Measurements from ENCODE around the gene SEPTIN10. TPM values are rescaled to one million over a fixed set of nuclear protein-coding genes. Genes with fewer than 3 reads are reported as not detected.

Gene SEPTIN10
- total and polyA plus RNA-seq, 7 experiments from 2014 or later = 0.53 to 5.9 (median 2.0) TPM

DNA sequence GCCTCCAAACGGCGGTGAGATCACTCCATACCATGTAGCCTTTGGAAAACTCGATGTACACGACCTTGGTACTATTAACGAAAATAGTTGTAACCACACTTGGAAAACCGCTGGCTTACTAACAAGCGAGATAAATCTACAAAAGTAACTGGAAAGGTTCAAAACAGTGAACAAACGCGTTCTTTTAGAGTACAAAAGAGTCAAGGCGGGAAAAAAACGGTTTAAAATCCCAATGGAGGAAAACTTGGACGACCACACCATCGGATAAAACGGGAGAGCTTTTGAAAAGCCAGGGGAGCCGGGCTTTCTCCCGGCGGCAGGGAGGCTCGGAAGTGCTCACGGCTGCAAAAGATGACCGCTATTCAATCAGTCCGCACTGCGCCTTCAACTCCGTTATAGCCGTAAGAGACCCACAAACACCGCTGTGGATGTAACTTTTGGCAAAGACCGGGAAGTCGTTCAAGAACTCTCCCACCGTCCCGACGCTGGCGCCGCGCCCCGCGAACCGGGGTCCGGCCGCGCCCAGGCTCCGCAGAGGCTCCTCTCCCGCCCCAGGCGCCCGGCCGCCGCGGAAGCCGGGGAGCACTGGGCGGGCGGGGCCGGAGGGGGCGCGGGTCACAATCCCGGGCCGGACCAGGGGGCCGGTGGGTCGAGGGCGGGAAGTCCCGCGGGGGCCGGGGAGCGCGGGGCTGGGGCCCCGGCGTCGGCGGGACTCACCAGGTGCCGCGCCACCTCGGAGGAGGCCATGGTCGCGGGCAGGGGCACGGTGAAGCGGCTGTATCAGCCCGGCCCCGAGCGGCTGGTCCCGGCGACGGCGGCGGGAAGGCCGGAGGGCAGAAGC lies 465 bp downstream of the SEPTIN10 start:
- Mint-ChIP-seq H3K27me3 (peaks cover 60 to 80% (median 64%) of the 10 kb centered on the region in 5 donors), H3K27ac (peak overlapping the region in 8 of 9 donors; percentile 2 to 89 (median 55)), H3K9me3 (peaks cover 0 to 55% (median 12%) of the 10 kb centered on the region in 11 donors), H3K4me1 (peaks cover 0 to 26% (median 16%) of the 10 kb centered on the region in 7 donors), H3K4me3 (peak overlapping the region; percentile 81 to 96 (median 90)), H3K36me3 (peaks cover 0 to 17% (median 1%) of the 10 kb centered on the region in 5 donors)
- Histone ChIP-seq H3K36me3 (ENCODE audit: control insufficient read depth in 2 of 3, insufficient read depth in 3 of 3, low read length in 3 of 3) (no peaks in the 10 kb centered on the region), H3K9me3 (ENCODE audit: control insufficient read depth in 2 of 3, low read length in 3 of 3) (peaks cover 0 to 8% (median 0%) of the 10 kb centered on the region in 3 experiments), H3K27ac (ENCODE audit: low read depth, low read length) (no peak overlapping the region), H3K4me1 (ENCODE audit: control insufficient read depth in 2 of 2, insufficient read depth in 2 of 2, low read length in 2 of 2) (no peaks in the 10 kb centered on the region), H3K27me3 (ENCODE audit: control insufficient read depth in 2 of 2, insufficient read depth in 2 of 2, low read length in 2 of 2) (peaks cover 3 to 23% of the 10 kb centered on the region in 2 donors), H3K4me3 (ENCODE audit: low read length) (peak overlapping the region; percentile 64)
- CTCF ChIA-PET = no interaction called here
- POLR2A ChIA-PET = no interaction called here
- no peak for ATAC-seq
- peak in 1 of 9 donors; percentile 13 for DNase-seq
- intact Hi-C loops (cut with micrococcal nuclease) = loop anchor here (5.0 to 10.0 kb wide), 3 partner anchors 581 to 1078 kb away; partner anchors contain the start of genes LIMS1 (in 1 of the 2) and NPHP1 (in 1 of the 2)

DNA sequence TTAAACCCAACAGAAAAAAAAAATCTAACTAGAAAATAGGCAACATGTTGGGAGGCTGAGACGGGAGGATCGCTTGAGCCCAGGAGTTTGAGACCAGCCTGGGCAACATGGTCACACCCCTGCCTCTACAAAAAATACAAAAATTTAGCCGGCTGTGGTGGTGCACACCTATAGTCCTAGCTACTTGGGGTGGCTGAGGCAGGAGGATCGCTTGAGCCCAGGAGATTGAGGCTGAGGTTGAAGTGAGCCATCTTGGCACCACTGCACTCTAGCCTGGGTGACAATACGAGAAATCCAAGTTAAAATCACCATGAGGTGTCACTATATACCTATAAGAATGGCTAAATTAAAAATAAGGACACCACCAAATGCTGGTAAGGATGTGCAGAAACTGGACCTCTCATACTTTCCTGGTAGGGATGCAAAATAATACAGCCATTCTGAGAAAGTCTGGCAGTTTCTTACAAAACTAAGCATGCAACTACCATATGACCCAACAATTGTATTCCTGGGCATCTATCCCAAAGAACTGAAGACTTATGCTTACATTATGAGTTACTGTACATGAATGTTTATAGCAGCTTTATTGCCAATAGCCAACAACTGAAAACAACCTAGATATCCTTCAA lies 2.2 kb downstream of the SEPTIN10 start:
- intact Hi-C loops (cut with micrococcal nuclease) = loop anchor here (5.0 to 10.0 kb wide), 3 partner anchors 579 to 1077 kb away; partner anchors contain the start of genes LIMS1 (in 1 of the 2) and NPHP1 (in 1 of the 2)
- Mint-ChIP-seq H3K27me3 (peaks cover 52 to 75% (median 63%) of the 10 kb centered on the region in 5 donors), H3K9me3 (peaks cover 0 to 52% (median 12%) of the 10 kb centered on the region in 11 donors), H3K4me3 (peak overlapping the region in 3 of 10 donors; percentile 12 to 96 (median 91)), H3K4me1 (peaks cover 0 to 26% (median 16%) of the 10 kb centered on the region in 7 donors), H3K36me3 (peaks cover 0 to 17% (median 1%) of the 10 kb centered on the region in 5 donors), H3K27ac (no peak overlapping the region)
- no peak overlapping the region for H3K27ac ChIP-seq (ENCODE audit: low read depth, low read length)
- POLR2A ChIA-PET = no interaction called here
- H3K4me3 ChIP-seq (ENCODE audit: low read length) = no peak overlapping the region
- ATAC-seq (no peak), DNase-seq (no peak)
- H3K36me3 ChIP-seq (ENCODE audit: control insufficient read depth in 2 of 3, insufficient read depth in 3 of 3, low read length in 3 of 3) = no peaks in the 10 kb centered on the region
- H3K27me3 ChIP-seq (ENCODE audit: control insufficient read depth in 2 of 2, insufficient read depth in 2 of 2, low read length in 2 of 2) = peaks cover 0 to 19% of the 10 kb centered on the region in 2 donors
- H3K9me3 ChIP-seq (ENCODE audit: control insufficient read depth in 2 of 3, low read length in 3 of 3) = peaks cover 0 to 8% (median 0%) of the 10 kb centered on the region in 3 experiments
- CTCF ChIA-PET = no interaction called here
- no peaks in the 10 kb centered on the region for H3K4me1 ChIP-seq (ENCODE audit: control insufficient read depth in 2 of 2, insufficient read depth in 2 of 2, low read length in 2 of 2)

DNA sequence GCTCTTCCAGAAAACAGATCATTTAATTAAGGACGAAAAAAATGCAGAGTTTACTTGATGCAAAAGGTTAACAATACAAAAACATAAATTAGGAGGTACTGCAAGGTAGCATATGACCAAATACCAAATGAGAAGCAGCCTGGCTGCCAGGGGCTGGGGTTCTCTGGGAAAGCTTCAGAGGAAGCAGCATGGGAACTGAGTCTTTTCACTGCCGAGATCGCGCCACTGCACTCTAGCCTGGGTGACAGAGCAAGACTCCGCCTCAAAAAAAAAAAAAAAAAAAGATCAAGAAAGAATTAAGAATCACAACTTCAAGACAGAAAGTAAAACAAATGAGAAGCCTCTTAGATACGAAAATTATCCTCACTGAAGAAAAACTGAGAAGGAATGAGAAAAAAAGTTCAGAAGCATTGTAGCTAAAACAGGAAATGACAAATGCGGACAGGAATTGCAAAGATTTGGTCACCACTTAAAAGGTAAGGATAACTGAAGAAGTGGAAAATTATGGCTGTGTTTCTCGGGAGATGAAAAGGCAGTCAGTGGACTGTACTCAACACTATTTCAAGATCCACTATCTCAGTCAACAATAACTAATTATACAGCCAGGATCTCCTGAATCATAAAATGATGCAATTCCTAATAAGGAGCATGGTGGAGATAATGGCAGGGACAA lies 4.3 kb downstream of the SEPTIN10 start:
- ChIA-PET POLR2A (no interaction called here), CTCF (no interaction called here)
- no peak for ATAC-seq
- Histone ChIP-seq H3K27ac (ENCODE audit: low read depth, low read length) (no peak overlapping the region), H3K27me3 (ENCODE audit: control insufficient read depth in 2 of 2, insufficient read depth in 2 of 2, low read length in 2 of 2) (peaks cover 0 to 6% of the 10 kb centered on the region in 2 donors), H3K4me3 (ENCODE audit: low read length) (no peak overlapping the region), H3K4me1 (ENCODE audit: control insufficient read depth in 2 of 2, insufficient read depth in 2 of 2, low read length in 2 of 2) (no peaks in the 10 kb centered on the region), H3K36me3 (ENCODE audit: control insufficient read depth in 2 of 3, insufficient read depth in 3 of 3, low read length in 3 of 3) (no peaks in the 10 kb centered on the region), H3K9me3 (ENCODE audit: control insufficient read depth in 2 of 3, low read length in 3 of 3) (no peaks in the 10 kb centered on the region)
- Mint-ChIP-seq H3K4me1 (peaks cover 0 to 18% (median 13%) of the 10 kb centered on the region in 7 donors), H3K27ac (no peak overlapping the region), H3K36me3 (peaks cover 0 to 12% (median 1%) of the 10 kb centered on the region in 5 donors), H3K4me3 (peak overlapping the region in 4 of 10 donors; percentile 2 to 56 (median 21)), H3K27me3 (peaks cover 53 to 73% (median 58%) of the 10 kb centered on the region in 5 donors), H3K9me3 (peaks cover 0 to 38% (median 11%) of the 10 kb centered on the region in 11 donors)
- intact Hi-C loops (cut with micrococcal nuclease) = loop anchor here (5.0 to 10.0 kb wide), 3 partner anchors 577 to 1075 kb away; partner anchors contain the start of genes LIMS1 (in 1 of the 2) and NPHP1 (in 1 of the 2)
- DNase-seq = peak in 2 of 9 donors; percentile 5 to 8

DNA sequence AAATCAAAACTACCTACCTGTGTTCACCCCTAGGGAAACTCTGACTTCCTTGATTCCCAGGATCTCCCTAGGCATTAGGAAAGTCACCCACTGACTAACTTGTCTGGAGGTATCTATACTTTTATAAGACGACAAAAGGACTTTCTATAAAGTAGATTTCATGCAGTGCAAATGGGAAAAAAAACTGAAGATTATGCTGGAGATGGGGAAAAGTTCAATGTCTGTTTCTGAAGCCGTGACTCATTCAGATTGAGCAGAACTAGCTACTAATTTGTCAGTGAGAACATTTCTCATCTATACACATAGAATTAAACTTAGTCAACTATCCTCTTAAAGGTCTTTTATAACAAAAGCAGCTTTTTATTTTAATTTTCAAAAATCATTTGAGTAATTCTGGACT lies 6.0 kb downstream of the SEPTIN10 start:
- Histone ChIP-seq H3K27ac (ENCODE audit: low read depth, low read length) (no peak overlapping the region), H3K4me1 (ENCODE audit: control insufficient read depth in 2 of 2, insufficient read depth in 2 of 2, low read length in 2 of 2) (no peaks in the 10 kb centered on the region), H3K27me3 (ENCODE audit: control insufficient read depth in 2 of 2, insufficient read depth in 2 of 2, low read length in 2 of 2) (peaks cover 0 to 6% of the 10 kb centered on the region in 2 donors), H3K4me3 (ENCODE audit: low read length) (no peak overlapping the region), H3K36me3 (ENCODE audit: control insufficient read depth in 2 of 3, insufficient read depth in 3 of 3, low read length in 3 of 3) (no peaks in the 10 kb centered on the region), H3K9me3 (ENCODE audit: control insufficient read depth in 2 of 3, low read length in 3 of 3) (no peaks in the 10 kb centered on the region)
- no peak for ATAC-seq
- peaks cover 0 to 30% (median 7%) of the 10 kb centered on the region in 11 donors for H3K9me3 Mint-ChIP-seq
- peaks cover 0 to 6% (median 0%) of the 10 kb centered on the region in 5 donors for H3K36me3 Mint-ChIP-seq
- H3K27me3 Mint-ChIP-seq = peaks cover 53 to 66% (median 63%) of the 10 kb centered on the region in 5 donors
- H3K4me3 Mint-ChIP-seq = no peak overlapping the region
- H3K4me1 Mint-ChIP-seq = peaks cover 0 to 11% (median 5%) of the 10 kb centered on the region in 7 donors
- POLR2A ChIA-PET = no interaction called here
- intact Hi-C loops (cut with micrococcal nuclease) = no loop called here
- no peak for DNase-seq
- CTCF ChIA-PET = no interaction called here
- H3K27ac Mint-ChIP-seq = no peak overlapping the region

DNA sequence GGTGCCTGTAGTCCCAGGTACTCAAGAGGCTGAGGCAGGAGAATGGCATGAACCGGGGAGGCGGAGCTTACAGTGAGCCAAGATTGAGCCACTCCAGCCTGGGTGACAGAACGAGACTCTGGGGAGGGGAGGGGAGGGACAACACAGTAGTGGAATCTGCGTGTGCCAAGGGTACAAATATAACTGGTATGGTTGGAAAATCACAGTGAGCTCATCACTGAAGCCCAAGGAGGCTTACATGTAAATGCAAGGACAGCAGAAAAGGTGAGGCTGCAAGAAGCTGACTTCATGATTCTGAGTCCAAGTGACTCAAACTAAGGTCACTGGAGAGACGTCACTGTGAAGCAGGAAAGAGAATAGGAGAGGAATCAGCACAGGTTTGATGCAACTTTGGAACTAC lies 9.2 kb downstream of the SEPTIN10 start:
- H3K4me3 Mint-ChIP-seq = no peak overlapping the region
- ChIA-PET CTCF (no interaction called here), POLR2A (no interaction called here)
- no peak overlapping the region for H3K4me3 ChIP-seq (ENCODE audit: low read length)
- peaks cover 0 to 6% (median 2%) of the 10 kb centered on the region in 11 donors for H3K9me3 Mint-ChIP-seq
- H3K27me3 Mint-ChIP-seq = peaks cover 47 to 71% (median 59%) of the 10 kb centered on the region in 5 donors
- H3K36me3 ChIP-seq (ENCODE audit: control insufficient read depth in 2 of 3, insufficient read depth in 3 of 3, low read length in 3 of 3) = no peaks in the 10 kb centered on the region
- H3K36me3 Mint-ChIP-seq = peaks cover 0 to 2% (median 0%) of the 10 kb centered on the region in 5 donors
- no peak overlapping the region for H3K27ac ChIP-seq (ENCODE audit: low read depth, low read length)
- intact Hi-C loops (cut with micrococcal nuclease) = no loop called here
- peaks cover 0 to 6% (median 2%) of the 10 kb centered on the region in 7 donors for H3K4me1 Mint-ChIP-seq
- no peaks in the 10 kb centered on the region for H3K4me1 ChIP-seq (ENCODE audit: control insufficient read depth in 2 of 2, insufficient read depth in 2 of 2, low read length in 2 of 2)
- no peaks in the 10 kb centered on the region for H3K9me3 ChIP-seq (ENCODE audit: control insufficient read depth in 2 of 3, low read length in 3 of 3)
- H3K27ac Mint-ChIP-seq = no peak overlapping the region
- H3K27me3 ChIP-seq (ENCODE audit: control insufficient read depth in 2 of 2, insufficient read depth in 2 of 2, low read length in 2 of 2) = peaks cover 0 to 5% of the 10 kb centered on the region in 2 donors
- ATAC-seq = no peak
- DNase-seq = no peak

DNA sequence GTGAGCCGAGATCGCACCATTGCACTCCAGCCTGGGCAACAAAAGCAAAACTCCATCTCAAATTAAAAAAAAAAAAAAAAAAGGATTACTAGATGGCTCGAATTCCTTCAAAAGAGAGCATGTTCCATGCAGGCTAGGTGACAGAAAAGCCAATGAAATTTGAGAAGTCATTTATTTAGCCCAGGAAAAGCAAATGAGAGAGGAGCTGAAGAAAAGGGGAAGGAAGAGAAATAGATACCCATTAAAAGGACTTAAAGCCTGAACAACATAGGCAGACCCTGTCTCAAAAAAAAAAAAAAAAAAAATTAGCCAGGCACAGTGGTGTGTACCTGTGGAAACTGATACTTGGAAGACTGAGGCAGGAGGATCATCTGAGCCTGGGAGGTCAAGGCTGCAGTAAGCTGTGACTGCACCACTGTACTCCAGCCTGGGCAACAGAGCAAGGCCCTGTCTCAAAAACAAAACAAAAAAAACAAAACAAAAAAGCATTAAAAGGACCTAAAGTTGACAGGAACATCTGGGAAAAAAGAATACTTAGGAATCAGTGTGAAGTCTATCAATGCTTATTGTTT lies 11.1 kb downstream of the SEPTIN10 start:
- no peaks in the 10 kb centered on the region for H3K36me3 Mint-ChIP-seq
- H3K9me3 Mint-ChIP-seq = peaks cover 0 to 2% (median 0%) of the 10 kb centered on the region in 11 donors
- intact Hi-C loops (cut with micrococcal nuclease) = no loop called here
- no peak overlapping the region for H3K27ac Mint-ChIP-seq
- H3K27me3 ChIP-seq (ENCODE audit: control insufficient read depth in 2 of 2, insufficient read depth in 2 of 2, low read length in 2 of 2) = no peaks in the 10 kb centered on the region
- CTCF ChIA-PET = no interaction called here
- ATAC-seq (no peak), DNase-seq (no peak)
- peaks cover 0 to 2% (median 0%) of the 10 kb centered on the region in 7 donors for H3K4me1 Mint-ChIP-seq
- H3K4me3 Mint-ChIP-seq = no peak overlapping the region
- H3K4me1 ChIP-seq (ENCODE audit: control insufficient read depth in 2 of 2, insufficient read depth in 2 of 2, low read length in 2 of 2) = no peaks in the 10 kb centered on the region
- peaks cover 30 to 53% (median 41%) of the 10 kb centered on the region in 5 donors for H3K27me3 Mint-ChIP-seq
- POLR2A ChIA-PET = no interaction called here
- no peaks in the 10 kb centered on the region for H3K9me3 ChIP-seq (ENCODE audit: control insufficient read depth in 2 of 3, low read length in 3 of 3)
- no peak overlapping the region for H3K4me3 ChIP-seq (ENCODE audit: low read length)
- H3K27ac ChIP-seq (ENCODE audit: low read depth, low read length) = no peak overlapping the region
- no peaks in the 10 kb centered on the region for H3K36me3 ChIP-seq (ENCODE audit: control insufficient read depth in 2 of 3, insufficient read depth in 3 of 3, low read length in 3 of 3)
